Measurements from ENCODE around the gene TST.

GRCh38 chr22:37054056-37054395, 34.8 kb upstream of the TST start:
- TF ChIP-seq CTCF (IDR thresholded peaks at IDR 0.05; ENCODE audit: insufficient read depth, low read length) (no peak), REST (IDR thresholded peaks at IDR 0.05; ENCODE audit: insufficient replicate concordance, low read depth) (no peak), POLR2AphosphoS5 (IDR thresholded peaks at IDR 0.05; ENCODE audit: low read depth) (no peak), SPI1 (IDR thresholded peaks at IDR 0.05; ENCODE audit: borderline replicate concordance, low read depth) (no peak)
